ENCODE data around the gene SNN. TPM values are rescaled to one million over a fixed set of nuclear protein-coding genes. Genes with fewer than 3 reads are reported as not detected.

SNN gene
- total RNA-seq, 1 experiment from 2014 or later: 12.0 TPM

Other genes starting within 250 kb of the SNN start
- 48.9 and 49.8 TPM in 2 replicates for gene LITAF, start 81.5 kb upstream of the SNN start, total RNA-seq (2014; rRNA removed; shearing (Covaris generic))
- 18.8 and 19.4 TPM in 2 replicates for gene TXNDC11, start 74.4 kb downstream of the SNN start, total RNA-seq (2014; rRNA removed; shearing (Covaris generic))
- 31.6 and 32.0 TPM in 2 replicates for gene ZC3H7A, start 128.8 kb downstream of the SNN start, total RNA-seq (2014; rRNA removed; shearing (Covaris generic))
- gene RSL1D1, start 183.1 kb downstream of the SNN start, total RNA-seq (2014; rRNA removed; shearing (Covaris generic)): 297 and 349 TPM in 2 replicates
- gene GSPT1, start 247.5 kb downstream of the SNN start, total RNA-seq (2014; rRNA removed; shearing (Covaris generic)): 106 and 111 TPM in 2 replicates

All from SJCRH30 (cell line).